Heart left ventricle (tissue), 13 donors: Measurements from ENCODE around the gene NTNG2.

ENCODE experiments used
- CTCF ChIP-seq, 12 donors: fragments of 200-600 bp; sonication (generic) in 4 of 12; IDR thresholded peaks; one replicate each; pipeline versions ENCODE4 v1.5.0 to v1.8.0; 2018 to 2022; ENCODE audit warnings: antibody characterized with exemption in 12 of 12, mild to moderate bottlenecking in 5 of 12
- POLR2A ChIP-seq, 2 donors: fragments of 450-650 bp; IDR thresholded peaks; one replicate each; pipeline ENCODE4 v1.6.1; 2017; ENCODE audit warnings: antibody characterized with exemption in 2 of 2, mild to moderate bottlenecking in 2 of 2, moderate library complexity in 2 of 2
- donor health status: ischemic (EF 13 %, LVEDD 7.1; RV severe dilation, severe dysfunction).
- donor health status: DM: no; HTN: yes; CAD: no.
- donor health status: DM: no; HTN: no; CAD: no.
- donor health status: ischemic (EF 25% LVEDD 6.9; RV normal size, moderate dysfunction).
- donor health status: ischemic (EF 25% LVEDD 5.7; RV mildly dilated, moderate dysfunction).
- donor health status: ischemic (EF 35%, LVEDD 5.7; RV mildly dilated, moderate dysfunction).
- donor health status: nonischemic (EF 11% LVEDD 7.7; RV severe dilation, severe dysfunction).
- donor health status: DM: yes; HTN: yes; CAD: no.
- donor health status: PGD.
- donor health status: ischemic (EF 29% LVEDD 5.4; RV normal size, mild dysfunction).
- donor health status: nonischemic (EF 23%, LVEDD 6.1; RV moderate dilation, normal function).

GRCh38 chr9:132154863-132155567, 6.8 kb upstream of the NTNG2 start:
- TF ChIP-seq CTCF (IDR thresholded peaks at IDR 0.05) (no peak), POLR2A (IDR thresholded peaks at IDR 0.05) (no peak)
